Upper lobe of left lung (tissue), 4 donors: ENCODE results near the gene DDHD1.

Experiments
- POLR2A ChIP-seq, 4 donors: fragments of 450-650 bp; IDR thresholded peaks; one replicate each; pipeline ENCODE4 v1.5.1; 2016 to 2017; ENCODE audit warnings: antibody characterized with exemption in 4 of 4, mild to moderate bottlenecking in 2 of 4
- POLR2AphosphoS5 ChIP-seq, 2 donors: sonication (generic); formaldehyde crosslinking; IDR thresholded peaks; one replicate each; pipeline ENCODE4 v1.5.1; 2017; ENCODE audit warnings: antibody characterized with exemption in 2 of 2
- TF ChIP-seq, protein P1 (sequence below), 6 experiments: fragments of 450-650 bp in 4 of 6; fragments of 200-600 bp in 2 of 6; sonication (generic) in 2 of 6; IDR thresholded peaks; one replicate each; pipeline ENCODE4 v1.5.1; 2016 to 2019; ENCODE audit warnings: antibody characterized with exemption in 6 of 6

- TF ChIP-seq, protein P1, sequence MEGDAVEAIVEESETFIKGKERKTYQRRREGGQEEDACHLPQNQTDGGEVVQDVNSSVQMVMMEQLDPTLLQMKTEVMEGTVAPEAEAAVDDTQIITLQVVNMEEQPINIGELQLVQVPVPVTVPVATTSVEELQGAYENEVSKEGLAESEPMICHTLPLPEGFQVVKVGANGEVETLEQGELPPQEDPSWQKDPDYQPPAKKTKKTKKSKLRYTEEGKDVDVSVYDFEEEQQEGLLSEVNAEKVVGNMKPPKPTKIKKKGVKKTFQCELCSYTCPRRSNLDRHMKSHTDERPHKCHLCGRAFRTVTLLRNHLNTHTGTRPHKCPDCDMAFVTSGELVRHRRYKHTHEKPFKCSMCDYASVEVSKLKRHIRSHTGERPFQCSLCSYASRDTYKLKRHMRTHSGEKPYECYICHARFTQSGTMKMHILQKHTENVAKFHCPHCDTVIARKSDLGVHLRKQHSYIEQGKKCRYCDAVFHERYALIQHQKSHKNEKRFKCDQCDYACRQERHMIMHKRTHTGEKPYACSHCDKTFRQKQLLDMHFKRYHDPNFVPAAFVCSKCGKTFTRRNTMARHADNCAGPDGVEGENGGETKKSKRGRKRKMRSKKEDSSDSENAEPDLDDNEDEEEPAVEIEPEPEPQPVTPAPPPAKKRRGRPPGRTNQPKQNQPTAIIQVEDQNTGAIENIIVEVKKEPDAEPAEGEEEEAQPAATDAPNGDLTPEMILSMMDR (IDR thresholded peaks at IDR 0.05): no peak
- TF ChIP-seq POLR2A (IDR thresholded peaks at IDR 0.05) (no peak), POLR2AphosphoS5 (IDR thresholded peaks at IDR 0.05) (no peak)
Observed at GRCh38 chr14:53149668-53150316, 3.3 kb downstream of the DDHD1 start.
